Adipocyte (in vitro differentiated cells): ENCODE results near the gene SPNS3.

Experiments used
- DNase-seq: peaks from one replicate; pipeline ENCODE4 v3.0.0-alpha.2; 2015; ENCODE audit warnings: low read depth
- H3K27me3 ChIP-seq: replicated peaks from 2 replicates; pipeline ENCODE4 v1.7.0; 2013; ENCODE audit warnings: mild to moderate bottlenecking, low read length, moderate library complexity; ENCODE audit not compliant: control insufficient read depth, insufficient read depth
- H3K36me3 ChIP-seq: 2 replicates; pipeline ENCODE4 v1.7.0; 2013; ENCODE audit warnings: low read length, mild to moderate bottlenecking, moderate library complexity; ENCODE audit not compliant: control insufficient read depth, insufficient read depth, severe bottlenecking
- H3K4me1 ChIP-seq: 2 replicates; pipeline ENCODE4 v1.7.0; 2013; ENCODE audit warnings: mild to moderate bottlenecking, low read length, moderate library complexity; ENCODE audit not compliant: control insufficient read depth, insufficient read depth
- H3K4me3 ChIP-seq: 2 replicates; pipeline ENCODE4 v1.7.0; 2013; ENCODE audit warnings: mild to moderate bottlenecking, low read length, moderate library complexity
- H3K9ac ChIP-seq: 2 replicates; pipeline ENCODE4 v1.7.0; 2013; ENCODE audit warnings: mild to moderate bottlenecking, low read length, moderate library complexity
- H3K9me3 ChIP-seq: 2 replicates; pipeline ENCODE4 v1.7.0; 2013; ENCODE audit warnings: mild to moderate bottlenecking, low read length, moderate library complexity; ENCODE audit not compliant: control insufficient read depth

SPNS3 gene

GRCh38 chr17:4407216-4407615 is 26.5 kb upstream of the SPNS3 start:
- no peak overlapping the region for H3K4me3 ChIP-seq
- no peaks in the 10 kb centered on the region for H3K36me3 ChIP-seq
- DNase-seq = peak; percentile 8
- H3K27me3 ChIP-seq = no peaks in the 10 kb centered on the region
- H3K9ac ChIP-seq = no peak overlapping the region
- H3K4me1 ChIP-seq = no peaks in the 10 kb centered on the region
- H3K9me3 ChIP-seq = no peaks in the 10 kb centered on the region

- no peaks in the 10 kb centered on the region for H3K4me1 ChIP-seq
- no peaks in the 10 kb centered on the region for H3K36me3 ChIP-seq
- H3K27me3 ChIP-seq = no peaks in the 10 kb centered on the region
- H3K9ac ChIP-seq = no peak overlapping the region
- DNase-seq = no peak
- H3K4me3 ChIP-seq = no peak overlapping the region
- no peaks in the 10 kb centered on the region for H3K9me3 ChIP-seq
These were observed 25.9 kb upstream of the SPNS3 start for GRCh38 chr17:4407851-4408250.

- Histone ChIP-seq H3K27me3 (no peaks in the 10 kb centered on the region), H3K4me1 (no peaks in the 10 kb centered on the region), H3K9ac (no peak overlapping the region), H3K4me3 (no peak overlapping the region), H3K36me3 (no peaks in the 10 kb centered on the region), H3K9me3 (no peaks in the 10 kb centered on the region)
- no peak for DNase-seq
These were observed 24.1 kb upstream of the SPNS3 start for GRCh38 chr17:4409659-4410058.

- H3K9me3 ChIP-seq = no peaks in the 10 kb centered on the region
- no peaks in the 10 kb centered on the region for H3K27me3 ChIP-seq
- no peak for DNase-seq
- H3K36me3 ChIP-seq = no peaks in the 10 kb centered on the region
- no peak overlapping the region for H3K4me3 ChIP-seq
- H3K4me1 ChIP-seq = no peaks in the 10 kb centered on the region
- H3K9ac ChIP-seq = no peak overlapping the region
These were observed 22.5 kb upstream of the SPNS3 start for GRCh38 chr17:4411201-4411600.

- peak; percentile 96 for DNase-seq
- Histone ChIP-seq H3K9ac (no peak overlapping the region), H3K36me3 (no peaks in the 10 kb centered on the region), H3K4me3 (no peak overlapping the region), H3K27me3 (no peaks in the 10 kb centered on the region), H3K9me3 (no peaks in the 10 kb centered on the region), H3K4me1 (no peaks in the 10 kb centered on the region)
These were observed 20.6 kb upstream of the SPNS3 start for GRCh38 chr17:4412933-4413831.

GRCh38 chr17:4417129-4417667 is 16.5 kb upstream of the SPNS3 start:
- Histone ChIP-seq H3K27me3 (no peaks in the 10 kb centered on the region), H3K9ac (no peak overlapping the region), H3K36me3 (no peaks in the 10 kb centered on the region), H3K4me1 (peaks cover 3% of the 10 kb centered on the region), H3K9me3 (no peaks in the 10 kb centered on the region), H3K4me3 (no peak overlapping the region)
- no peak for DNase-seq

GRCh38 chr17:4420692-4421131 is 13.0 kb upstream of the SPNS3 start:
- Histone ChIP-seq H3K9ac (no peak overlapping the region), H3K4me3 (no peak overlapping the region), H3K9me3 (no peaks in the 10 kb centered on the region), H3K4me1 (peaks cover 6% of the 10 kb centered on the region), H3K36me3 (no peaks in the 10 kb centered on the region), H3K27me3 (no peaks in the 10 kb centered on the region)
- peak; percentile 84 for DNase-seq

GRCh38 chr17:4422864-4423263 is 10.9 kb upstream of the SPNS3 start:
- peaks cover 3% of the 10 kb centered on the region for H3K27me3 ChIP-seq
- no peaks in the 10 kb centered on the region for H3K9me3 ChIP-seq
- no peak overlapping the region for H3K4me3 ChIP-seq
- no peak for DNase-seq
- H3K4me1 ChIP-seq = peaks cover 6% of the 10 kb centered on the region
- no peak overlapping the region for H3K9ac ChIP-seq
- H3K36me3 ChIP-seq = no peaks in the 10 kb centered on the region

GRCh38 chr17:4425398-4425797 is 8.3 kb upstream of the SPNS3 start:
- no peak for DNase-seq
- H3K4me3 ChIP-seq = no peak overlapping the region

GRCh38 chr17:4426499-4427208 is 7.1 kb upstream of the SPNS3 start:
- no peak overlapping the region for H3K4me3 ChIP-seq
- H3K27me3 ChIP-seq = peaks cover 4% of the 10 kb centered on the region
- H3K9ac ChIP-seq = no peak overlapping the region
- peaks cover 3% of the 10 kb centered on the region for H3K4me1 ChIP-seq
- no peak for DNase-seq
- H3K36me3 ChIP-seq = no peaks in the 10 kb centered on the region
- H3K9me3 ChIP-seq = no peaks in the 10 kb centered on the region

More at GRCh38 chr17:4425398-4425797, 8.3 kb upstream of the SPNS3 start:
- peaks cover 3% of the 10 kb centered on the region for H3K27me3 ChIP-seq
- no peaks in the 10 kb centered on the region for H3K36me3 ChIP-seq
- H3K9ac ChIP-seq = no peak overlapping the region
- peaks cover 6% of the 10 kb centered on the region for H3K4me1 ChIP-seq
- no peaks in the 10 kb centered on the region for H3K9me3 ChIP-seq

- Histone ChIP-seq H3K27me3 (peaks cover 6% of the 10 kb centered on the region), H3K4me3 (no peak overlapping the region), H3K4me1 (peaks cover 3% of the 10 kb centered on the region), H3K36me3 (no peaks in the 10 kb centered on the region), H3K9me3 (no peaks in the 10 kb centered on the region), H3K9ac (no peak overlapping the region)
- DNase-seq = no peak
These were observed 6.2 kb upstream of the SPNS3 start for GRCh38 chr17:4427505-4427904.
